ENCODE measurements around the gene SORCS3.

DNA sequence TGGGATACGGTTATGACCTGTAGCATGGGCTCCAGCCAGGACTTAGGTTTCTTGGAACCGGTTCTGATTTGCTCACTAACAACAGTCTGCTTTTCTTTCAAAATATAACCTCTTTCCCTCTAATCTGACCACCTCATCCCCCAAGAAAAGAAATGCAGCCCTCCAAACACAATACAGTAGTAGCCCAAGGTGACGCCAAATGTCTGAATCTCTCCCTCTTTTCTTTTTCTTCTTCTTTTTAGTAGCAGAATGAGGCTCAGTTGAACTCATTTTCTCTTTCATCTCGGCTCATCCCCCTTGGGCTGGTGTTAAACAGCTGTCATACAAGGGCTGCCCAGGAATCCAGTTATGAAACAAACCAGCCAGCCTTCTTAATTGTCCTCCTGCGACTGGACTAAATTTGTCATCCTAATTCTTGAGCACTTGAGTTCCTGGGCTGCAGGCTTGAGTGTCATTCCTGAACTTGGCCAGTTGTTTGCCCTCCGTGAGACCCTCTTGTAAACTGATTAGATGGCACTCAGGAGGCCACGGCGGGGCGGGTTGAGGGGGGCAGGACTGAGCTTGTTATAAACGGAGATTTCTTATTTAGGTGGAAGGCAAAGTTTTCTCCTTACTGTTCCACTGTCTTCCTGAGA is 94.8 kb downstream of the SORCS3 start:
- TF ChIP-seq, protein P1, sequence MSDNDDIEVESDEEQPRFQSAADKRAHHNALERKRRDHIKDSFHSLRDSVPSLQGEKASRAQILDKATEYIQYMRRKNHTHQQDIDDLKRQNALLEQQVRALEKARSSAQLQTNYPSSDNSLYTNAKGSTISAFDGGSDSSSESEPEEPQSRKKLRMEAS (IDR thresholded peaks at IDR 0.05): no peak
- TF ChIP-seq, protein P2, sequence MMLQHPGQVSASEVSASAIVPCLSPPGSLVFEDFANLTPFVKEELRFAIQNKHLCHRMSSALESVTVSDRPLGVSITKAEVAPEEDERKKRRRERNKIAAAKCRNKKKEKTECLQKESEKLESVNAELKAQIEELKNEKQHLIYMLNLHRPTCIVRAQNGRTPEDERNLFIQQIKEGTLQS (IDR thresholded peaks at IDR 0.05): no peak
- TF ChIP-seq, protein P3, sequence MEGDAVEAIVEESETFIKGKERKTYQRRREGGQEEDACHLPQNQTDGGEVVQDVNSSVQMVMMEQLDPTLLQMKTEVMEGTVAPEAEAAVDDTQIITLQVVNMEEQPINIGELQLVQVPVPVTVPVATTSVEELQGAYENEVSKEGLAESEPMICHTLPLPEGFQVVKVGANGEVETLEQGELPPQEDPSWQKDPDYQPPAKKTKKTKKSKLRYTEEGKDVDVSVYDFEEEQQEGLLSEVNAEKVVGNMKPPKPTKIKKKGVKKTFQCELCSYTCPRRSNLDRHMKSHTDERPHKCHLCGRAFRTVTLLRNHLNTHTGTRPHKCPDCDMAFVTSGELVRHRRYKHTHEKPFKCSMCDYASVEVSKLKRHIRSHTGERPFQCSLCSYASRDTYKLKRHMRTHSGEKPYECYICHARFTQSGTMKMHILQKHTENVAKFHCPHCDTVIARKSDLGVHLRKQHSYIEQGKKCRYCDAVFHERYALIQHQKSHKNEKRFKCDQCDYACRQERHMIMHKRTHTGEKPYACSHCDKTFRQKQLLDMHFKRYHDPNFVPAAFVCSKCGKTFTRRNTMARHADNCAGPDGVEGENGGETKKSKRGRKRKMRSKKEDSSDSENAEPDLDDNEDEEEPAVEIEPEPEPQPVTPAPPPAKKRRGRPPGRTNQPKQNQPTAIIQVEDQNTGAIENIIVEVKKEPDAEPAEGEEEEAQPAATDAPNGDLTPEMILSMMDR (IDR thresholded peaks at IDR 0.05; ENCODE audit: low read depth, low read length, missing input control): no peak
- no peak for TF ChIP-seq TAF1 (conservative IDR thresholded peaks at IDR 0.05)
- no peak for TF ChIP-seq RXRA (IDR thresholded peaks at IDR 0.05)
- TF ChIP-seq, protein P4, sequence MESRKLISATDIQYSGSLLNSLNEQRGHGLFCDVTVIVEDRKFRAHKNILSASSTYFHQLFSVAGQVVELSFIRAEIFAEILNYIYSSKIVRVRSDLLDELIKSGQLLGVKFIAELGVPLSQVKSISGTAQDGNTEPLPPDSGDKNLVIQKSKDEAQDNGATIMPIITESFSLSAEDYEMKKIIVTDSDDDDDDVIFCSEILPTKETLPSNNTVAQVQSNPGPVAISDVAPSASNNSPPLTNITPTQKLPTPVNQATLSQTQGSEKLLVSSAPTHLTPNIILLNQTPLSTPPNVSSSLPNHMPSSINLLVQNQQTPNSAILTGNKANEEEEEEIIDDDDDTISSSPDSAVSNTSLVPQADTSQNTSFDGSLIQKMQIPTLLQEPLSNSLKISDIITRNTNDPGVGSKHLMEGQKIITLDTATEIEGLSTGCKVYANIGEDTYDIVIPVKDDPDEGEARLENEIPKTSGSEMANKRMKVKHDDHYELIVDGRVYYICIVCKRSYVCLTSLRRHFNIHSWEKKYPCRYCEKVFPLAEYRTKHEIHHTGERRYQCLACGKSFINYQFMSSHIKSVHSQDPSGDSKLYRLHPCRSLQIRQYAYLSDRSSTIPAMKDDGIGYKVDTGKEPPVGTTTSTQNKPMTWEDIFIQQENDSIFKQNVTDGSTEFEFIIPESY (IDR thresholded peaks at IDR 0.05): no peak
- no peak for TF ChIP-seq YY1 (IDR thresholded peaks at IDR 0.05)
- no peak for TF ChIP-seq EGR1 (IDR thresholded peaks at IDR 0.05; ENCODE audit: low read depth in 2 of 2)
